GM12878 (cell line): ENCODE data around the gene CDK5RAP3. TPM values are rescaled to one million over a fixed set of nuclear protein-coding genes. Genes with fewer than 3 reads are reported as not detected.

Experiments used
- BCL3 ChIP-seq: IDR thresholded peaks from 2 replicates; pipeline ENCODE4 v1.6.1; 2011; ENCODE audit warnings: borderline replicate concordance, low read depth, mild to moderate bottlenecking, moderate library complexity, low read length; ENCODE audit not compliant: insufficient read depth, poor library complexity, severe bottlenecking
- CUX1 ChIP-seq: IDR thresholded peaks from 2 replicates; pipeline ENCODE4 v1.6.1; 2012; ENCODE audit warnings: improper control_type of control experiment, low read depth, low read length; ENCODE audit not compliant: insufficient replicate concordance
- E2F8 ChIP-seq: fragments of 450-650 bp; IDR thresholded peaks from 2 replicates; pipeline ENCODE4 v1.6.1; 2018; ENCODE audit warnings: mild to moderate bottlenecking, low read depth, moderate library complexity; ENCODE audit not compliant: partially characterized antibody
- PAX8 ChIP-seq: fragments of 450-650 bp; IDR thresholded peaks from 2 replicates; pipeline ENCODE4 v1.6.1; 2017; ENCODE audit warnings: mild to moderate bottlenecking, moderate library complexity
- POLR2A ChIP-seq: IDR thresholded peaks from 2 replicates; pipeline ENCODE4 v1.6.1; 2011; ENCODE audit warnings: low read depth, mild to moderate bottlenecking, low read length
- ZNF274 ChIP-seq: IDR thresholded peaks from one replicate; pipeline ENCODE4 v1.8.0; 2011; ENCODE audit not compliant: insufficient read length, insufficient read depth
- polyA plus RNA-seq, 11 experiments: library from polyadenylated mRNA; depleted of rRNA in 4 of 11; unstranded in 6 of 11; stranded (reverse) in 5 of 11; fragments of >200 nt; fragmentation: Nextera tagmentation in 4 of 11; fragmentation: Illumina TruSeq in 1 of 11; extraction: Ambion mirVana in 4 of 11; extraction: Trizol in 1 of 11; gene quantifications; 1 replicate in 1 of 11; 2 replicates in 10 of 11; pipeline versions ENCODE4 v1.2.1 to v1.2.3, GENCODE V29; 2011 to 2016; ENCODE audit warnings: inconsistent platforms in 2 of 11, missing spikeins in 2 of 11, low read depth in 1 of 11
- total RNA-seq, 4 experiments: library from RNA; depleted of rRNA in 3 of 4; stranded (reverse); fragments of >200 nt in 3 of 4; fragmentation: Illumina TruSeq in 1 of 4; extraction: Trizol in 1 of 4; gene quantifications; 2 replicates each; pipeline versions ENCODE4 v1.2.1 to v1.2.3, GENCODE V29; 2013 to 2021

The CDK5RAP3 gene
- total and polyA plus RNA-seq, 10 of the 15 experiments (the other 5 are each of a cell fraction or from before 2014, with no cell fraction given) = 69.4 to 237 (median 160) TPM

GRCh38 chr17:47990962-47991731 lies 20.2 kb downstream of the CDK5RAP3 start (continued):
- TF ChIP-seq CUX1 = no peak
- TF ChIP-seq BCL3 = no peak
- no peak for TF ChIP-seq E2F8
- no peak for TF ChIP-seq POLR2A
- TF ChIP-seq PAX8 = no peak
- TF ChIP-seq ZNF274 = no peak
